Stimulated activated CD8-positive, alpha-beta memory T cell treated with anti-CD3 and anti-CD28 coated beads, Interleukin-15, amount 100 ng/mL, for 48 hours (primary cell): Measurements from ENCODE around the gene ARAP2.

Experiments
- DNase-seq, 2 donors: peaks; one replicate each; pipeline ENCODE4 v3.0.0-alpha.2; 2020; ENCODE audit warnings: low read depth in 2 of 2

ARAP2 gene

DNA sequence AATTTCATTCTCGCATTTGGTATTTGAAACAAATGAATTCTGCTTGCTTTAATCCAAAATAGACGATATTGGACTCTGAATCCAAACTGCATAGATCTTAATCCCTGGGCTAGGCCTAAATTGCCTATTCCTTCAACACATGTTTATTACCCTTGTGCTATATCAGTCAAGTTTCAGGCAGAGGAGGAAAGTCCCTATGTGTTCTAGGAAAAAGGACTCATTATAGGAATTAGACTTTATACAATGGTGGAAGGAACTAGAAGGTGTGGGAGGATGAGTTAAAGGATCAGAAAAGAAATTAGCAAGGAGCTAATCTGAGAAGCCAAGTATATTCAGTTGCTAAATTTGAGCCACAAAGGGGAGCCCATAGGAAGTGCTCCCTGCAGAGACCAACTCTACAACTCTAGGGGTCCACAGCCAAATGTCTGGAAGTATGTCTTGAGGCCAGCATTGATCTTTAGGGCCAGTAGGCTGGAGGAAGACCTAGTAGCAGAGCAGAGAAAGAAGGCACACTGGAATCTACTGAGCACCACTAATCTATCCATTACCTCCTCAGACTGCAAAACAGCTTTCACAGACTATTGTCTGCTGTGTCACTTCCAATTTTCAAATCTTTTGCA is 20.0 kb upstream of the ARAP2 start:
- no peak for DNase-seq

DNA sequence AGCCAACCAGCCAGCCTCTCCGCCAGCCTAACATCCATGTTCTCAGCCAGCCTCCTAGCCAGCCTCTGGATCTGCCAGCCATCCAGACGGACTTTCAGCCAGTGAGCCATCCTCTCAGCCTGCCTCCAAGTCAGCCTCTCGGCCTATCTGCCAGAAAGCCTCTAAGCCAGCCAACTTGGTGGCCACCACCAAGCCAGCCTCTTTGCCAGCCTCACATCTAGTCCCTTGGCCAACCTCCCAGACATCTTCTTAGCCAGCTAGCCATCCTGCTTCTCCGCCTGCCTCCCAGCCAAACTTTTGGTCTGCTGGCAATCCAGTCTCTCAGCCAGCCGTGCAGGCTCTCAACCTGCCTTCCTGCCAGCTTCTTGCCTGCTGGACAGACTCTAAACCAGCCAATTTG is 16.4 kb upstream of the ARAP2 start:
- no peak for DNase-seq

DNA sequence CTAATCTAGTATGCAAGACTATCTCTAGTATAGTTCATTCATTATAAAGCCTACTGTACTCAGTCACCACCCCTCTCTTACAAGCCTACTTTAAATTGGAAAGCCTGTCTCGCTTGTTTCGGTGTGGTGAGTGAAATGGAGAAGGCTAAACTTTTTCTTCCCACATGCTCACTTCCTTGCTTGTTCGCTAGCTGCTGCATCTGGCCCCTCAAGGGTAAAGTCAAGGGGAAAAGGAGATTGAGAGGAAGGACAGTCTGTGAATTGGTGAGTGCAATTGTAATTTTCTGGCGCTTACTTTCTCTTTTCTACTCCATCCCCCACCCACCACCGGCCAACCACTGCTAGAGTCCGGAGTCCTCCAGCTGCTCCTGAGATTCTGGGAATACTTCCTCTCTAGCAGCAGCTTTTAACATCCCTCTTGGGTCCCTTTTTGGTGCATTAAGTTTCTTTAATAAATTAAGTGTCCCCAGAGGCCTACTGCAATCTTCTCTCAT is 12.1 kb upstream of the ARAP2 start:
- DNase-seq = no peak

DNA sequence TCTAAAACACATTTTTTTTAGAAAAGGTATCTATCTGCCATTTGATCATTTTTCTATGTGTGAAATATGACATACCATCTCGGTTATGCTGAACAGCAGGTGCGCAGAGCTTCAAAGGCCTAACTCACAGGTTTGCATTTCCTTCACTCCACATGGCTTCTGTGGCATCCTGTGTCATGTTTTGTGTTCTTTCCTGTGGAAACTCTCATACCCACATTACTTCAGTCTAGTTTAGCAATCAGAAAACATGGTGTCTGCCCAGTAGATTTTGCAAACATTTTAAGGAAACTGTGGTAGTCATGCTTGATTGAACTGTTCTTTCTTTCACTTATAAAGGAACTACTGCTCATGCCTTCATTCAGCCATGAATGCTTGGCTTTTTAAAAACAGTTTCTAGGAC is 11.3 kb upstream of the ARAP2 start:
- no peak for DNase-seq

DNA sequence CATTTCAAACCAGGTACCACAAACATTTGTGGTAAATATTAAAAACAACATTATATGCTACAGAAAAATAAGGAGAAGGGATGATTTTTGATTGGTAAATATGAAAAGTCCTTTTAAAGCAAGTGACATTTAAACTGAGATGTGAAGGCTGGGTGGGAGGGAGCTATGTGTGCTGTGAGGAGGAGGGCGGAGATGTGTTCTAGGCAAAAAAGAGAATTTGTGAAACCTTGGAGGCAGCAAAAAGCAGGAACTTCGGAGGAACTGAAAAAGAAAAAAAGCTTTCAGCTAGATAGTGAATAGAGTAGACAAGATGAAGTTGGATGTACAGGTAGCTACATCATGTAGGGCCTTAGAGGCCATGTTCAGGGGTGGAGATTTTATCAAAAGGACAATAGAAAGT is 10.1 kb upstream of the ARAP2 start:
- no peak for DNase-seq

DNA sequence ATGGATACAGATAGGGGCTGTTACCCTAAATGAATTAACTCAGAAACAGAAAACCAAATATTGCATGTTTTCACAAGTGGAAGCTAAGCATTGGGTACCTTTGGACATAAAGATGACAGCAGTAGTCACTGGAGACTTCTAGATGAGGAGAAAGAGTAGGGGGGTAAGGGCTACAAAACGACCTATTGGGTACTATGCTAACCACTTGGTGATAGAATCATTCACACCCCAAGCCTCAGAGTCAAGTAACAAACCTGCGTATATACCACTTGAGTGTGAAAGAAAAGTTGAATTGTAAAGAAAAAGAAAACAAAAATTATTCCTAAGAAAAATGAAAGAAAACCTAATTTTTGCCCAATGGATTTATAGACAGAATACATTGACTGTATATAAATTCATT is 7.7 kb upstream of the ARAP2 start:
- no peak for DNase-seq

DNA sequence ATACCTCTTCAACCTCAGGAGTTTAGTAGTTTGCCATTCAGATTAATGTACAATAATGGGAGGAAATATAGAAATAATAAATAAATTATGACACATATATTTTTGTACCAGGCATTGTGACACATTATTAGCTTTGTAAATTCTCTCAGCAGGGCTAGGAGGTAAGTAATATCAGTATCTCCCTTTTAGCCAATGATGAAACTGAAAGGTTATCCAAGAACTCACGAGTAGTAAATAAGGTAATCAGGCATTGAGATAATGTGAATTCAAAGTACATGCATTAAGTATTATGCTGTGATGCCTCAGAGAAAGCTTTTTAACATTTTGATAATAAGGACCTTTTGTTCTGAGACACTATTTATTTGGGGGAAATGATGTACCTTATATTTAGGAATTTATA is 5.3 kb upstream of the ARAP2 start:
- DNase-seq = no peak

DNA sequence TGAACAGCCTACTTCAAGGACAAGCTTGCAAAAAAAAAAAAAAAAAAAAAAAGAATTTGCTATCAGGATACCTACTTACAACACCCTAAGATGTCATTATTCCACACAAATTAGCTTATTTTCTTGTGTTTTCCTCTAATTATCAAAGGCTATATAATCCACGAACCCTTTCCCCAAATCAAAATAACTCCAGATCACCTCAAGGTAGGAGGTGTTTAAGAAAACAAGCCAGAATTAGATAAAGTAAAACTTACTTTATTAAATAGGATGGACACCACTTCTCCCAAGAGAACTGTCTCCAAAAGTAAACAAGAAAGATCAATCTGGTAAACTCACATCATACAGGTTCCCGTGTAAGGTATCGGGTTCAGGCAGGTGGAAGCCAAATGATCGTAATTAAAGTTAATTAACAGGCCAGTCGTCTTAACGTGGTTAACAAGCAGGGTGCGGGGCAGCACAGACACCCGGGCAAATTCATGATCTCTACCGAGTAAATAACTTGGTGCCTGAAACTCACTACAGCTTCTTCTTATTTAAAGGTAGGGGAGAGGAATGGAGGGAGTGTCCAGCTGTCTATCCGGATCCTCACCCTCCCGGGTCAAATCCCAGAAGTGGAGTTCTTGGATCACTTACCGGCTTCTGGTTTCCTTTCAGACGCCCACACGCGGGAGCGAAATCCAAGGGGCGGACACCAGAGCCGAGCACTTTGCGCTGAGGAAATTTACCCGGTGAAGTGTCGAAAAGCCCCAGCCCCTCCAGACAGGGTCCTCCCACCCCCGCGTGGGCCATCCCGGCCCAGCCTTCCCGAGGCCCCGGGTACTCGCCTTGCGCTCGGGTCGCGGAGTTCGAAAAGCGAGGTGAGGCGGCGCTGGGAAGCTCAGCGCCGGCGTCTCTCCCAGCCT is 708 bp downstream of the ARAP2 start:
- DNase-seq = peak in 1 of 2 donors; percentile 49

DNA sequence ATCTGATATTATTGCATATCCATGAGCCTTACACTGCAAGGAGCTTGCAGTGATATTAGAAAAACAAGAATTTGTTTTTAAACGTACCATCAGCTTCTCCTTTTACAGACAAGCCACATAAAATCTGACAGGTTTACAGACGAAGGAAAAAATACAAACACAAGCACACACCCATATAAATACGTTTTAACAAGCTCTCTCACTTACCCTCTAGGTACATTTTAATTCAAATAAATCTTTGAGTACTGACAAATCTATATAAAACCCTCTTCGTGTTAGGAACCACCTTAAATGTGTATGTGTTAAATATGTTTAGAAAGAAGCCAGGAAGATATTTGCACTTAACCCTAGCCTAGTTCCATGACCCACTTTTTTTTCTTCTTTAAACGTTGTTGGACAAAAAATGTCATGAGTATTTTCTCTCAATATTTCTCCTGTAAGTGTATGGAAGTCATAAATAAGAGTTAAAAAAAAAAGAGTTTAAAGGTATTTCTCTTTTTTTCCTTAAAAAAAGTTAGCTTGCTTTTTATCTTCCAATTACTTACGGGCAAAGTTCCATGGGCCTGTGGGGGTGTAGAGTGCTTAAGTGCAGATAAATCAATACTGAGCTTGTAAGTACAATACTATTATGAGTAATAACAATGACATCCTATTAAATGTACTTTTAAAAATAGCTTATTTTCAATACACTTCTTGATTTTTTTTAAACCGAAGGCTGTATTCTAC is 1.5 kb downstream of the ARAP2 start:
- no peak for DNase-seq

DNA sequence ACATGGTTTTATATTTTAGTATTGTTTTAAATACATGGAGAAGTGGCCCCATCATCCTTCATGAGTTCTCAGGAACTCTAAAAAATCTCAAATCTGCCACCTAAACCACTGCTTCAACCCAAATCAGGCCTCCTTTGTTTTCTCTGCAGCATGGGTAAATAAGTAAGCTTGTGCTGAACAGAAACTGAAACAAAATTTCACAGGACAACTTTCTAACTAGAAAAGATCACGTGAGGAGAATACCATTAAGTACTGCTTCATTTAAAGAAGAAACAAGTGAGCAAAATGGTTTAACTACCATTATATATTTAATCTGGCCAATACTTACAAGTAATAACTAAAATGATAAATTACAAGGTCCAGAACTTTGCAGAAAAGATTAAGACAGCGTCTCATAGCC is 2.5 kb downstream of the ARAP2 start:
- DNase-seq = no peak

DNA sequence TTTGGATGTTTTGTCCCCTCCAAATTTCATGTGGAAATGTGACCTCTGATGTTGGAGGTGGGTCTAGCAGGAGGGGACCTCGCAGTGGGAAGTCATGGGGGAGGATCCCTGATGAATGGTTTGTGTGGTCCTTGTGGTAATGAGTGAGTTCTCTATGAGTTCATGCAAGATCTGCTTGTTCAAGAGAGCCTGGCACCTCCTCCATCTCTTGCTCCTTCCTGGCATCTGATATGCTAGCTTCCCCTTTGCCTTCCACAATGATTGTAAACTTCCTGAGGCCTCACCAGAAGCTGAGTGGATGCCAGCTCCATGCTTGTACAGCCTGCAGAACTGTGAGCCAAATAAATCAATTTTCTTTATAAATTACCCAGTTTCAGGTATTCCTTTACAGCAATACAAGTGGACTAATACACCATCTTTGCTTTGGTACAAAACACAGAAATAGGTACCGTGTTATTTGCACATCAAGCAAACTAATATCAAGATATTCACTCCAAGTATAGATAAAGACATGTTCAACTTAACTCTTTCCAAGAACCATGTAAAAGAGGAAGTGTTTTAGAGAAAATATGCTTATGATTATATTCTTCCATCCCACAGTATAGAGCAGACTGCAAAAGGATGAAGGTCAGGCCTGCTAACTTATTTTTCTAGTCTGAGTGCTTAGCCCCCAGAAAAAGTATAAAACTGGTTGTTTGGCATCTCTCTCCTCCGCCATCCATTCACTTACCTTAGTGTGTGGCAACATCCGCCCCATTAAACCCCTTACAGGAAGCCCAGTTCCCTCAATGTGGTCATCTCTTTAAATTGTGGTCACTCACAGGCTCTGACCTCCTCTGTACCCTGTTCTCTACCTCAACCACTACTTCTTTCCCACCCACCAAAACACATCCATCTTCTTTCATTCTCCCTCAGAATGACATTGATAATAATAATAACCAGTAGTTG is 6.7 kb downstream of the ARAP2 start:
- no peak for DNase-seq

DNA sequence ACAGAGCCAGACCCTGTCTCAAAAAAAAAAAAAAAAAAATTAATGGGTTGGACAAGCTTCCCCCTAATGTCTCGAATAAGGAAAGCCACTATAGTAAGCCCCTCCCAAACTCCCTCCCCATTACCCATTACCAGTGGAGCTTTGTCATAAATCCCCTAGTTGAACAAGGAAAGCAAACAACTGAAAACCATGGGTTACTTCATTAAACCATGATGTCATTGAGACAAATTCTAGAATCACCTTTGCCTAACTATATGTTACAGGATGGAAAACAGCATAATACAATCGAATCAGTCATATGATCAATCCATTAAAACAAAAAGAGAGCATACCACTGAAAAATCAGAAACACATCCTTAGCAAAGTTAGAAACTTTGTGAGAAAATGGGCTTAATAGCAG is 8.2 kb downstream of the ARAP2 start:
- no peak for DNase-seq

DNA sequence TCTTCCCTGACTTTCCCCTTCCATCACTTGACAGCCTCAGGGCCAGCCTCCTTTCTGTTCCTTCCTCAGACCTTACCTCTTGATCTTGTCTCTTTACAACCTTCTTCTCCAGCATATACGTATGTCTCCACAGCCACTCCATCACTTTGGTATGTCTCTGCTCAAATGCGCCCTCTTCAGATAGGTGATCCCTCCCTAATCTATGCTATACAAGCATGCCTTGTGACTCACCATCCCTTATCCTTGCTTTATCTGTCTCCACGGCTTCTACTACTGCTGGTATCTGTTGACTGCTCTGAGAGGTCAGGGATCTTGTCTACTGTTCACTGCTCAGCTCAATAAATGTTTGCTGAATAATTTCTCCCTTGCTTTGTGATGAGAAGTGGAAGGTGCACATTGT is 9.0 kb downstream of the ARAP2 start:
- DNase-seq = no peak

DNA sequence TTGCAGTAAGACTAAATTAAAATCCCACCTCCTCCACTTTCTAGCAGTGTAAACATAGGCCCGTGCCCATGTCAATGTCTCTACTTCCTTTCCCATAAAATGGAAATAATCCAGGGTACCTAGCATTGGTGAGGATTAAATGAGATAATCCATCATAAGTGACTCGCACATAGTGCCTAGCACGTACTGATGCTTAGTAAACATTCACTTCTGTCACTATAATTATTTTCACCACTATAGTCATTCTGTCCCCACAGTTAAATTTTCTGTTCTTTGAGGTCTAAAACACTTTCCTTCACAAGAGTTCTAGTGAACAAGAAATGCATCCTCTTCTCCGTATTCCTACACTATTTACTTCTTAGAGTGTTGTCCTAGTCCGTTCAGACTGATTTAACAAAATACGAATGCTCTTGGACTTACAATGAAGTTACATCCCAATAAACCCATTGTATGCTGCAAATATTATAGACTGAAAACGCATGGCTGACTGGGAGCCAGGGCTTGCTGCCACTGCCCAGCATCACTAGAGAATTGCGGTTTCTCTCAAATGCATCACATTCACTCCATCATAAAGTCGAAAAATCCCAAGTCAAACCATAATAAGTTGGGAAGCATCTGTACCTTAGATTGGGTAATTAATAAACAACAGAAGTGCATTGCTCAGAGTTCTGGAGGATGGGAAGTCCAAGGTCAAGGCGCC is 10.6 kb downstream of the ARAP2 start:
- no peak for DNase-seq

DNA sequence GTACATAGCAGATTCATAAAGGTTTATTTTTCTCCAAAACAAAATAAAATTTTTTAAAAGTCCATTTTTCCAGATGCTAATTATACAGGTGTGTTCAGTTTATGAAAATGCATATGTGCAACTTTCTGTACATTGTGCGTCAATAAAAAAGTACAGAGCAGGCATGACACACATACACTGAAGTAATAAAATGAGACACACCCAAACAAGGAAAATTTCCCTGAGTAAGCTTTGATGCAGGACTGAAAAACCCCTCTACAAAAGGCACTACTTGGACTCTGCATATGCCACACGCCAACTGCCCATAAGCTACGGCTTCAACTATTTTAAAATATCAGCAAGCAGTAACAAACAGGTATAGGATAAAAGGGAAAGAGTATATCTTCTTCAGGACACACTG is 13.8 kb downstream of the ARAP2 start:
- no peak for DNase-seq

DNA sequence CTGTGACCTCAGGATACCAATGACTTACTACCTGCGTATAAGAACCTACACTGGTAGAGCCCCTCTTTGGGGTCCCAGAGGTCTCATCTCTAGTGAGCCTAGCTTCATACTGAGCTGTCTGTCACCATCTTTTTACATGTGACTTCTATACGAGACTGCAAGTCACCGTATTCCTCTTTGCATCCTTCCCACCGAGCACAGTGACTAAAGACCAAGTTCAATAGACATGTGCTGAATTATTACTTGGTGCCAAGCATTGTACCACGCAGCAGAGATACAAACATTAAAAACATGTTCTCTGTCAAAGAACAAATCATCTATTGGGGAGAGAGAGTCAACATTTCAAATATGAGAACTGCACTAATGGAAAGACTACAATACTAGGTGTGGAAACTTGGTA is 16.4 kb downstream of the ARAP2 start:
- no peak for DNase-seq

DNA sequence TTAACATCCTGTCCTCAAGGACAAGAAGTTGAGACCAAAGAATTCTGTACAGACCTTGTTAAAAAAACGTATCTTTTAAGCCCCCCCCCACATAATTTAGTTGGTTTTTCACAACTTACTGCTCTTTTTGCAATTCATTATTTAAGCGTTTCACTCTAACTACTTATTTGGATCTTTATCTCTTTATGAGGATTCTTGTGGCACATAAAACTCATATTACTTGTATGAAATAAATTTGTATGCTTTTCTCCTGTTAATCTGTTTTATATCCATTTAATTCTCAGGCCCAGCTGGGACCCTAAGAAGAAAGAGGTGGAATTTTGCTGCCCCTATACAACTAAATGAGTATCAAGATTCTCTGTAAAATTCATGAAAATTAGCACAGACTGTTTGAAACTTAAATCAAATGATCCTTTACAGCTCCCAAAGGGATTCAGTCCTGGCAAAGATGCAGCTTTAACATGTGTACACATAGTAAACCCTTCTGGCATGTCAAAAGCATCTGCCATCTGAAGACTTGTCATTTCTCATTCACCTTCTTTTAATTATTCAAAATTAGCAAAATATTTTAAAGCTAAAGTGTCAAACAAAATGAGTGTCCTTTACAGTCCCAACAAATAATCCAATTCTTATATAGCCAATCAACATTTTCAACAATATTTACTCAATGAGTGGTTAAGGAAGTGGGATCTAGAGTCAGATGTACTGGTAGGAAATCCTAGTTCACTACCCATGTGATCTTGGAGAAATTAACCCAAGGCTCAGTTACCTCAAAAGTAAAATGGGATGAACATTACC is 17.7 kb downstream of the ARAP2 start:
- no peak for DNase-seq

DNA sequence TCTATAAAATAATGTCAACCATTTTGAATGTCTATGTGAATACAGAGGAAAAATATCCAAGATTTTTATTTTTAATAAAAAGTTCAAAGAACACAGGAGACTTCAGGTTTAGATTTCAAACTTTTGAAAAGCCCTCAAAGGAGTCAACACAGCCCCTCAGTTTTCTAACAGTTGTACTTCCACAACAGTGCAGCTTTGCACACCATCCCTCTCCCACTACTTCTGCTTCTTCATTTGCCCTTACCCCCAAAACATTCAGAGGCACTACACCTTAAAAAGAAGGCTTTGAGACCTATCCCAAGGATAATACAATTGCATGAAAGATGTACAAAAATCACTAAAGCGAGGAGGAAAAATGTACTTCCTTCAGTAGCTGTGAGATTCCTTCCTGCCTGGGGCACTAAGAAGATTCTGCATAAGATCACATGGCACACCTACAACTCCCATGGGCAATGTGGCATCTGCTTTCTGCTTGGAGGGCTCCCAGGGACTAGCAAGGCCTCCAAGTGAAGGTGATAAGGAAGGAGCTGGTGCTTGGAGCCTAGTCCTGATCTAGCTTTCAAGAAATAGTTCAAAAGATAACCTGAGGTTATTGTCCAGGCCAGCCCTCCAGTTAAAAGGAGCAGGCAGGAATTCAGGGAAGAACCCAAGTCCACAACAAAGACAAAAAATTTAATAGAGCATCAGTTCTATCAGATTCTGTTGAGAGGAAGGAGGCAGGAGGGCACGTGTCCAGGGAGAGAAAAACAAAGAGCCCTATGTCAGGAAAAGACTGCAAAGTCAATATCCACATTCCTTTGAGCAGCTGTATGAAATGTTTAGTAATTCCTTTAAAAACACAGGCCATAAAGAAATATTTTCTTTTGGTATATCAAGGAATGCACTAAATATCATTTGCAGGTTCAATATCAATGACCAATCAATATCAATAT is 19.1 kb downstream of the ARAP2 start:
- DNase-seq = no peak

DNA sequence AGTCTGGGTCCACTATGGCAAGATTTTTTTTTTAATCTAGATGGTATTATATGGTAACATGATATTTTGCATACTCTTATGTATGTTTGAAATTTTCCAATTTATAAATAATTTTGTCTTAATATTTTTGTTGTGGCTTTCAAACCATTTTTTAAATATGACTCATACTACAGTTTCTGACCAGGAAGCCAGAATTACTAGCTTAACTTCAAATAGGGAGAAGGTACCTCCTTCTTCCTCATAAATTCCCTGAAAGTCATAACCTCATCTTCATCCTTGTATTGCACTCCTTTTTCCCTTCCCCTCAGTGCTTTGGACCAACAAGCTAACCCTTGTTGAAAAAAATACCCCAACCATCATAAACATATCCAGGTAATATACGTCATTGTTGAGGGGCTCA is 21.6 kb downstream of the ARAP2 start:
- DNase-seq = no peak
